Adrenal gland (tissue), 5 donors: ENCODE results near the gene TPGS1.

Experiments used
- CTCF ChIP-seq, 6 experiments: fragments of 450-650 bp in 4 of 6; fragments of 200-600 bp in 2 of 6; sonication (generic) in 1 of 6; IDR thresholded peaks; 1 replicate in 5 of 6; 2 replicates in 1 of 6; pipeline versions ENCODE4 v1.5.1 to v1.8.0; 2016 to 2021; ENCODE audit warnings: antibody characterized with exemption in 6 of 6, mild to moderate bottlenecking in 2 of 6, moderate library complexity in 1 of 6
- POLR2A ChIP-seq, 2 donors: fragments of 450-650 bp; IDR thresholded peaks; one replicate each; pipeline ENCODE4 v1.6.1; 2017; ENCODE audit warnings: antibody characterized with exemption in 2 of 2, mild to moderate bottlenecking in 2 of 2, moderate library complexity in 1 of 2
- donor health status: DM: no; HTN: no; CAD: no.

DNA sequence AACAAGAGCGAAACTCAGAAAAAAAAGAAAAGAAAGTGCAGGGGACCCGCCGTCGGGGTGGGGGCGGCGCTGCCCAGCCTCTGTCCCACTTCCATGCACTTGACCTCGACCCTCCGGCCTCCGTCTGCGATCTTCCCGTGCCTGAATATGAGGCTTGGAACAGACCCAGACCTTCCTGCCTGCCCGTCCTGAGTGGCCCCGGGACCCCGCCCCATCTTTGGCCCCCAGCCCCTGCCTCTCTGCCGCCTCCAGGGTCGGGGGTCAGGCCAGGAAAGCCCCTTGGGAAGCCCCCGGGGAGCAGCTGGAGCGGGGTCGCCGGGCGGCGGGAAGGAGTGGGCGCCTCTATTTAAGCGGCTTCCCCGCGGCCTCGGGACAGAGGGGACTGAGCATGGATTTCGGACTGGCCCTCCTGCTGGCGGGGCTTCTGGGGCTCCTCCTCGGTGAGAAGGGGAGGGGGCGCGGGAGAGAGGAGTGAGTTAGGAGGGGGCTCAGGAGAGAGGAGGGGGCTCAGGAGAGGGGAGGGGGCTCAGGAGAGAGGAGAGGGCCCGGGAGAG lies 11.1 kb upstream of the TPGS1 start, which contains the start of gene MADCAM1:
- TF ChIP-seq CTCF (IDR thresholded peaks at IDR 0.05) (no peak), POLR2A (IDR thresholded peaks at IDR 0.05) (no peak)
